GM20000 (cell line): Measurements from ENCODE around the gene TMPRSS11D.

Source experiments
- DNase-seq: peaks from one replicate; pipeline ENCODE4 v3.0.0; 2012; ENCODE audit warnings: low spot score
- CTCF ChIP-seq: IDR thresholded peaks from 2 replicates; pipeline ENCODE4 v1.5.1; 2012; ENCODE audit warnings: mild to moderate bottlenecking, control low read depth; ENCODE audit errors: extremely low read depth, missing control alignments

Gene TMPRSS11D

GRCh38 chr4:67909905-67910584 lies 26.2 kb upstream of the TMPRSS11D start:
- TF ChIP-seq CTCF, result peak; percentile 48
- DNase-seq, result no peak

DNA sequence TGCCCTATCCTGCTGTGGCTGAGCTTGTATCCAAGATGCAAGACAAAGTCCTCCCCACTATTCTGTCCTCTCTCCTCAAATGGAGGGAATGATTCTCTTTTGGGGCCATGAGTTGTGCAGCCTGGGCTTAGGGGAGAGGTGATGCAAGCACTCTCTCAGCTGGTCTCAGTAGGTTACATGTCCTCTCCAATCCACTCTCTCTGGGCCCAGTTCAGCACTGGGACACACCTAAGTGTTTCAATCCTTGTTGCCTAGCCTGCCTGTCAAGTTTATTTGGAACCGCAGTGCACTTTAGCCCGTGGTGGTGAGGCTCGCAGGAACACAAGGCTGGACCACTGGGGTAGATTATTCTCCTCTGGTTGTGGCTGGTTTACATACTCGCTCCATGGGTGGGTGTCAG lies 23.8 kb upstream of the TMPRSS11D start:
- no peak for TF ChIP-seq CTCF
- DNase-seq, result no peak

- DNase-seq, result no peak
- TF ChIP-seq CTCF, result no peak
Measured at GRCh38 chr4:67899096-67899495, 15.3 kb upstream of the TMPRSS11D start.

DNA sequence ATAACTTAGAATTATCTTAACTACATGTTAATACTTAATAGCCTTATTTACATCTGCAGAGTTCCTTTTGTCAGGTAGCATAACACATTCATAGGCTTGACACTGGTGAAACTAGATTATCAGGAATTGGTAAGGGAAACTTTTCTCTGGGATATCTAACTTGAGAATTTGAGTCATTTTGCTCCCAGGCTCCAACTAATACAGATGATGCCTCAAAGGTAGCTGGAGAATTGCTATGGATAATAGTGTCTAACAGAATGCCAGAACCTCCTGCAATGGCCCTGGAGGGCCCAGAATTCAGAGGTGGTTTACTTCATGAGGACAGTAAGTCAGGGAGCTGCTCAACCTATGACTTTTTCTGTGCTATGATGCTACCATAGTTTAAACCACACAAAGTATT lies 13.9 kb upstream of the TMPRSS11D start:
- no peak for DNase-seq
- no peak for TF ChIP-seq CTCF

DNA sequence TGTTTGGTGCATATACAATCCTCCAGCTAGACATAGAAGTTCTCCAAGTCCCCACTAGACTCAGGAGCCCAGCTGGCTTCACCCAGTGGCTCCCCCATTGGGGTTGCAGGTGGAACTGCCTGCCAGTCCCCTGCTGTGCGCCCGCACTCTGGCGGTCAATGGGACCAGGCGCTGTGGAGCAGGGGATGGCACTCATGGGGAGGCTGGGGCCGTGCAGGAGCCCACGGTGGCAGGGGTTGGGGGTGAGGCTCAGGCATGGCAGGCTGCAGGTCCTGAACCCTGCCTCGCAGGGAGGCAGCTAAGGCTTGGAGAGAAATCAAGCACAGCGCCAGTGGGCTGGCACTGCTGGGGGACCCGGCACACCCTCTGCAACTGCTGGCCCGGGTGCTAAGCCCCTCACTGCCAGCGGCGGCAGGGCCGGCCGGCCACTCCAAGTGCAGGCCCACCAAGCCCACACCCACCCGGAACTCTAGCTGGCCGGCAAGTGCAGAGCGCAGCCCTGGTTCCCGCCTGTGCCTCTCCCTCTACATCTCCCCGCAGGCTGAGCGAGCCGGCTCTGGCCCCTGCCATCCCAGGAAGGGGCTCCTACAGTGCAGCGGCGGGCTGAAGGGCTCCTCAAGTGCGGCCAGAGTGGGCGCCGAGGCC lies 12.7 kb upstream of the TMPRSS11D start:
- TF ChIP-seq CTCF, result no peak

GRCh38 chr4:67894659-67895058 lies 10.9 kb upstream of the TMPRSS11D start:
- no peak for TF ChIP-seq CTCF
- no peak for DNase-seq

More for the DNA sequence above, 12.7 kb upstream of the TMPRSS11D start:
- no peak for DNase-seq

DNA sequence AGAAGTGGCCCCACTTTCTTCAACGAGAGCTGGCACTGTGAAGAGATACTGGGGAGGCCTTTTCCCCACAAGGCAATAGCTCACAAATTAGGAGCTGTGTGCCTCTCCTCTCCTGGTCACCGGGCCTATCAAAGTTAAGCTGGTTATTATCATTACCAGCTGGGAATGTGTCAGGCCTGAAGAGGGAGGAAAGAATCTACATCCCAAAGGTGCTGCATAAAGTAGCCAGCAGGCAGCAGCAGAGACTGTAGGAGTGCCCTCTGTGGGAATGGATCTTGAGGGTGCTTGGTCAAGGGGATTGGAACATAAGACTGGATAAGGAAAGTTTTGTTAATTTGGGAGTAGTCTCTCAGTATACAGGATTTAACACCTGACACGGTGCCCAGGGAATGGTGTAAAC lies 9.1 kb upstream of the TMPRSS11D start:
- DNase-seq, result no peak

More for the DNA sequence above, 9.1 kb upstream of the TMPRSS11D start:
- no peak for TF ChIP-seq CTCF
